ENCODE results near the gene PPP1R1B. TPM values are rescaled to one million over a fixed set of nuclear protein-coding genes. Genes with fewer than 3 reads are reported as not detected.

The PPP1R1B gene
- total RNA-seq, 2 donors from 2014 or later = 0.22 to 0.42 TPM

DNA sequence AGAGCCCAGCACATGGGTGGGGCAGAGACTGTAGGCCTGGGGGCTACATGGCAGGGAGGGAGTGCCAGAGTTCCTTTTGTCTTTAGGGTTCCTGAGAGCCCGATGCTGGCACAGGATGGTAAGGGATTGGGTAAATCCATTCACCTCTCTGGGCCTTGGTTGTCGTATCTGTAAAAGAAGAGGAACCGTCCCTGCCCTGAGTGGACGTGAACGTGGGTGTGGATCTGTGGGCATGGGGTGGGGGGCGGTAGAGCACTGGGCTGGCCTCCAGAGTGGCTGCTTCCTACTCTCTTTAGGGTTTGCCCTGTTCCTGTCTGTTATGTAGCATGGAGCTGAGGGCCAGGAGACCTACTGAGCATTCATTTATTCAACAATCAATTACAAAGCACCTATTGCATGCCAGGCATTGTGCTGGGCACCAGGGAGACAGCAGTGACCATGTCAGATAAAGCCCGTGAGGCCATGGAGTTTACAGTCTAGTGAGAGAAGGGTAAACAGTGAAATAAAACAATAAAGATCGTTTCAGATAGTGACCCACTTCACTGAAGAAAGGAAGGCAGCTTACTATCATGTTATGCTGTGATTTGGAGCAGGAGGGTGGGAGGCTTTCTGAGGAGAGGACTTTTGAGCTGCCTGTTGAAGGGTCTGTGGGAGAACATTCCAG, 25.3 kb downstream of the PPP1R1B start:
- no peaks in the 10 kb centered on the region for H3K9me3 ChIP-seq (ENCODE audit: control insufficient read depth, low read length, poor library complexity, severe bottlenecking)
- Mint-ChIP-seq H3K4me1 (peaks cover 37% of the 10 kb centered on the region), H3K36me3 (ENCODE audit: low read depth) (peaks cover 2% of the 10 kb centered on the region), H3K27ac (peak overlapping the region; percentile 79), H3K27me3 (no peaks in the 10 kb centered on the region), H3K4me3 (peak overlapping the region; percentile 31)
- ATAC-seq (no peak), DNase-seq (no peak)

DNA sequence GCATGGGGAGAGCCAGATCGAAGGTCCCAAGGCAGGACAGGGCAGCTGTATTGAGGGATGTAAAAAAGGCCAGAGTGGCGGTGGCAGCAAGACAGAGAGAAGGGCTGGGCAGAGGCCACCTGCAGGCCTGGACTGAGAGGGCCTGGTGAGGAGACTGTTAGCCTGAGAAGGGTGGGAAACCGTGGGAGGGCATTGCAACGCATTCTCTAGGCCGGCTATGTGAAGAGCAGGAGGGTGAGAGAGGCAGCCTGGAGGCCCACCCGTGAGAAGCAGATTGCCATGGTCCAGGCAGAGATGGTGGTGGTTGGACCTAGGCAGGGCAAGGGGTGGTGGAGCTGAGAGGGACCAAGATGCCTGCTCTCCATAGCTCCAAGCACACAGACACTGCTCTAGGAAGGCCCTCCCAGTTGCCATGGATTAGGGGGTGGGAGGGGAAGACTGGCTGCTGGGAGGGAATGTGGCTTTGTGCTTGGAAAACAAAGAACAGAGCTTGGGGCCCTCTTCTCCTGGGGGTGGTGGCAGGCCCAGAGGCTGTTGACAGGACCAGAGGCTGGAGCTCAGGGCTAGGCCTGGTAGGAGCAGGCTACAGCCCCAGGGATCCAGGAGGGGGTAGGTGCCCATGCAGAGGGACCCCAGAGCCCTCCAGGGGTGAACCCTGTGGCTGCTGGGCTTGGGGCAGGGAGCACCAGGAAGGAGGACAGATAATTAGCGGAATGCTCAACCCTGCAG, 26.0 kb downstream of the PPP1R1B start:
- ATAC-seq (no peak), DNase-seq (no peak)
- H3K9me3 ChIP-seq (ENCODE audit: control insufficient read depth, low read length, poor library complexity, severe bottlenecking) = no peaks in the 10 kb centered on the region
- H3K4me3 Mint-ChIP-seq = peak overlapping the region; percentile 31
- no peak overlapping the region for H3K27ac Mint-ChIP-seq
- H3K36me3 Mint-ChIP-seq (ENCODE audit: low read depth) = peaks cover 2% of the 10 kb centered on the region
- H3K4me1 Mint-ChIP-seq = peaks cover 35% of the 10 kb centered on the region
- no peaks in the 10 kb centered on the region for H3K27me3 Mint-ChIP-seq

DNA sequence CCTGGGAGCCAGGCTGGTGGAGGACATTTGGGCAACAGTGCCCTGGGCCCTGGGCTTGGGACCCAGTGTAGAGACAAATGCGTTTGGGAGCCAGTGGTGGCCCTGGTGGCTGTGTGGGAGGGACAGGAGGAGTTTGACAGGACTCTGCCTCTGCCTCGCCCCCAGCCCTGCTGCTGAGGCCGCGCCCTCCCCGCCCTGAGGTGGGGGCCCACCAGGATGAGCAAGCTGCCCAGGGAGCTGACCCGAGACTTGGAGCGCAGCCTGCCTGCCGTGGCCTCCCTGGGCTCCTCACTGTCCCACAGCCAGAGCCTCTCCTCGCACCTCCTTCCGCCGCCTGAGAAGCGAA, 26.5 kb downstream of the PPP1R1B start:
- ATAC-seq (no peak), DNase-seq (no peak)
- H3K9me3 ChIP-seq (ENCODE audit: control insufficient read depth, low read length, poor library complexity, severe bottlenecking) = no peaks in the 10 kb centered on the region
- Mint-ChIP-seq H3K4me1 (peaks cover 34% of the 10 kb centered on the region), H3K27ac (no peak overlapping the region), H3K27me3 (no peaks in the 10 kb centered on the region), H3K4me3 (no peak overlapping the region), H3K36me3 (ENCODE audit: low read depth) (peaks cover 2% of the 10 kb centered on the region)

DNA sequence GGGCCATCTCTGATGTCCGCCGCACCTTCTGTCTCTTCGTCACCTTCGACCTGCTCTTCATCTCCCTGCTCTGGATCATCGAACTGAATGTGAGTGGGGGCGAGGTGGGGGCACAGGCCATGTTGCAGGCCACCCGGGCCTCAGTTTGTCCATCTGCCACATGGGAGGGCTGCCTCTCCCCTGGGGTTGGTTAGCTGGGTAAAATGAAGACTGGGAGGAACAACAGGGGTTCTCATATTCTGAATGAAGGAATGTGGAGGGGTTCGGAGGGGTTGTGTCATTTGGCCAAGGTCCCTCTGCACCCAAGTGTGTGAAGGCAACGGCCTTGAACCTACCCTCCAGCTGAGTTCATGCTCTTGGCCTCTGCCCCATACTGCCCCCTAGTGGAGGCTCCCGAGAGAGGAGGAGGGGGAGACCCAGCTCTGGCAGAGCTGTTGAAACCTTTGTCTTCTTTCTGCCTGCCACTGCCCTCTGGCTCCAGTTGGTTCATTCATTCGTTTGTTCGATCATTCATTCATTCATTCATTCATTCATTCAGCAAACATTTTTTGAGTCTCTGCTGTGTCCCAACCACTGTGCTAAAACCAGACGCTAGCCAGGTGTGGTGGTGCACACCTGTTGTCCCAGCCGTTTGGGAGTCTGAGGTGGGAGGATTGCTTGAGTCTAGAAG, 27.0 kb downstream of the PPP1R1B start:
- Mint-ChIP-seq H3K36me3 (ENCODE audit: low read depth) (peaks cover 2% of the 10 kb centered on the region), H3K4me3 (peak overlapping the region; percentile 41), H3K27ac (peak overlapping the region; percentile 88), H3K27me3 (no peaks in the 10 kb centered on the region), H3K4me1 (peaks cover 32% of the 10 kb centered on the region)
- no peaks in the 10 kb centered on the region for H3K9me3 ChIP-seq (ENCODE audit: control insufficient read depth, low read length, poor library complexity, severe bottlenecking)
- DNase-seq (peak; percentile 61 to 86 (median 68)), ATAC-seq (peak; percentile 92)

DNA sequence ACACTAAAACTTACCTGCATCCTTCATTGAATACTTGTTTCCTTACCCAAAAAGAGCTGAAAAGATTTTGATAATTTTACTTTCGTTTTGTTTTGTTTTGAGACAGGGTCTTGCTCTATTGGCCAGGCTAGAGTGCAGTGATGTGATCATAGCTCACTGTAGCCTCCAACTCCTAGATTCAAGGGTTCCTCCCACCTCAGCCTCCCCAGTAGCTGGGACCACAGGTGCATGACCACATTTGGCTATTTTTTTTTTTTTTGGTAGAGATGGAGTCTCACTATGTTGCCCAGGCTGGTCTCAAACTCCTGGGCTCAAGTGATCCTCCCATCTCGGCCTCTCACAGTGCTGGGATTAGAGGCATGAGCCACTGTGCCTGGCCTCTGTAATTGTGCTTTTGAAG, 28.4 kb downstream of the PPP1R1B start:
- H3K4me3 Mint-ChIP-seq = no peak overlapping the region
- peaks cover 2% of the 10 kb centered on the region for H3K36me3 Mint-ChIP-seq (ENCODE audit: low read depth)
- ATAC-seq (no peak), DNase-seq (no peak)
- H3K9me3 ChIP-seq (ENCODE audit: control insufficient read depth, low read length, poor library complexity, severe bottlenecking) = no peaks in the 10 kb centered on the region
- no peaks in the 10 kb centered on the region for H3K27me3 Mint-ChIP-seq
- H3K4me1 Mint-ChIP-seq = peaks cover 24% of the 10 kb centered on the region
- H3K27ac Mint-ChIP-seq = peak overlapping the region; percentile 47

DNA sequence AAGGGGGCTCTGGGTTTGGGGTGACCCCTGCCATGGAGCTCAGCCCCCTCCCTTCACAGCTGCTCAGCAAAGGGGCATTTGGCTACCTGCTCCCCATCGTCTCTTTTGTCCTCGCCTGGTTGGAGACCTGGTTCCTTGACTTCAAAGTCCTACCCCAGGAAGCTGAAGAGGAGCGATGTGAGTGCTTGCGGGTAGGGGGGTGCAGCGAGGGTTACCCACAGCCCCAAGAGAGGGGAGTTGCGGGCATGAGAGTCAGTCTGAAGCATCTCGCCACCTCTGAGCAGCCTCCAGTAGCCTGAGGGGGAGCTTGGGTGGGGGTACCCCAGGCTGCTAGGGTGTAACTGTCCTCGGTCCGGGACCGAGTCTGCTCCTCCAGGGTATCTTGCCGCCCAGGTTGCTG, 31.6 kb downstream of the PPP1R1B start:
- Mint-ChIP-seq H3K27ac (no peak overlapping the region), H3K4me3 (no peak overlapping the region), H3K27me3 (no peaks in the 10 kb centered on the region), H3K4me1 (peaks cover 5% of the 10 kb centered on the region), H3K36me3 (ENCODE audit: low read depth) (peaks cover 2% of the 10 kb centered on the region)
- DNase-seq = no peak
- no peak for ATAC-seq
- no peaks in the 10 kb centered on the region for H3K9me3 ChIP-seq (ENCODE audit: control insufficient read depth, low read length, poor library complexity, severe bottlenecking)

DNA sequence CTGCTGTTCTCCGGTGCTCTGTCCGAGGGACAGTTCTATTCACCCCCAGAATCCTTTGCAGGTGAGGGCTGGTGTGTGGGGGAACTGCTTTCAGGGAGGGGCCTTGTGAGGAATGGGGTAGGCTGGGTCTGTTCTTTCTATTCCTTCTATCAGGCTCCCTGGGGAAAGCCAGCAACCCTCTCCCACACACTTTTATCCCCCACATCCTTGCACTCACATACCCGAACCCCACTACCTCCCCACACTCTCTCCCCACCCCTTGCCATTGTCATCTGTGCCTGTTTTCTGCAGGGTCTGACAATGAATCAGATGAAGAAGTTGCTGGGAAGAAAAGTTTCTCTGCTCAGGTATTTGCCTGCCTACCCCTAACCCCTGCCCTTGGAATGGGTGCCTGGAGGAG, 32.0 kb downstream of the PPP1R1B start:
- ATAC-seq (no peak), DNase-seq (no peak)
- Mint-ChIP-seq H3K27ac (no peak overlapping the region), H3K36me3 (ENCODE audit: low read depth) (peaks cover 2% of the 10 kb centered on the region), H3K4me1 (peaks cover 2% of the 10 kb centered on the region), H3K4me3 (no peak overlapping the region), H3K27me3 (no peaks in the 10 kb centered on the region)
- H3K9me3 ChIP-seq (ENCODE audit: control insufficient read depth, low read length, poor library complexity, severe bottlenecking) = no peaks in the 10 kb centered on the region

DNA sequence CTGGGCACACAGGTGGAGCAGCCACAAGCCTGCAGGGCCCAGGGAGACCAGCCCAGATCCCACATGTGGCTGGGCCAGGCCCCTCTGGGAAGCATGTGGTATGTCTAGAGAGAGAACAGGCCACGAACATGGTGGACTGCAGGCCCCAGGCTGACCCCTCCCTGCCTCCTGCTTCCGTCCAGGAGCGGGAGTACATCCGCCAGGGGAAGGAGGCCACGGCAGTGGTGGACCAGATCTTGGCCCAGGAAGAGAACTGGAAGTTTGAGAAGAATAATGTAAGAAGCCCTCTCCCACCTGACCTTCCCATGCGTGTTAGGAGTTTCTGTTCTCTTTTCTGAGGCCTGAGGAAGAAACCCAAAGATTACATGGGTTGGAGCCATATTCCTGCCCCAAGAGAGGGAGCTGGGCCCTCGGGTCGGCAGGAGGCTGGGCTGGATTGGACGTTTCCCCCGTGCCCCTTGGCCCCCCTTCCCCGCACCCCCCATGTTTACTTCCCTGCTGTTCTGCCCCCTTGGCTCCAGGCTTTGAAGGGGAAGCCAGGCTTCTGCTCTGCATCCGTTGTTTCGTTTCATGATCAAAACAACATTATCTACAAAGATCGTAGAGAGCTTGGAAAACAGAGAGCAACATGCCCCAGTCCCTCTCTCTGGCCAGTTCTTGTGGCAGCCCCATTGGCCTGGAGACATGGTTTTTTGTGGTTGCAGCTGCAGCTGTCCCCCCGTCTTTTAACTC, 32.7 kb downstream of the PPP1R1B start:
- H3K36me3 Mint-ChIP-seq (ENCODE audit: low read depth) = peaks cover 2% of the 10 kb centered on the region
- no peaks in the 10 kb centered on the region for H3K4me1 Mint-ChIP-seq
- H3K9me3 ChIP-seq (ENCODE audit: control insufficient read depth, low read length, poor library complexity, severe bottlenecking) = no peaks in the 10 kb centered on the region
- no peaks in the 10 kb centered on the region for H3K27me3 Mint-ChIP-seq
- peak overlapping the region; percentile 41 for H3K27ac Mint-ChIP-seq
- H3K4me3 Mint-ChIP-seq = no peak overlapping the region
- ATAC-seq = peak; percentile 39
- no peak for DNase-seq

DNA sequence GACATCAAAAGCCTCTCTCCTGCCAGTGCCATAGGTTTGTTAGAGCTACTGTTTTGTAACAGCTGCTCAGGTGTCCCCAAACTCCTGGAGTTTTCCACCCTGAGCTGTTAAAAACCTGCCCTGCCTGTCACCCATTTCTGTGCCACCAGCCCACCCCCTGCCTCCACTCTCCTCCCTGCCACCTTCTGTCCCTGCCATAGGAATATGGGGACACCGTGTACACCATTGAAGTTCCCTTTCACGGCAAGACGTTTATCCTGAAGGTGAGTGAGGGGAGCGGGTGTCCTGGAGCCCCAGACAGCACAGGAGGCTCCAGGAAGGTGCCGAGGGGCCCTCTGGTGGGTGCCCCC, 33.2 kb downstream of the PPP1R1B start:
- no peaks in the 10 kb centered on the region for H3K27me3 Mint-ChIP-seq
- no peak overlapping the region for H3K4me3 Mint-ChIP-seq
- DNase-seq (no peak), ATAC-seq (no peak)
- peak overlapping the region; percentile 41 for H3K27ac Mint-ChIP-seq
- no peaks in the 10 kb centered on the region for H3K4me1 Mint-ChIP-seq
- H3K36me3 Mint-ChIP-seq (ENCODE audit: low read depth) = peaks cover 2% of the 10 kb centered on the region
- no peaks in the 10 kb centered on the region for H3K9me3 ChIP-seq (ENCODE audit: control insufficient read depth, low read length, poor library complexity, severe bottlenecking)

DNA sequence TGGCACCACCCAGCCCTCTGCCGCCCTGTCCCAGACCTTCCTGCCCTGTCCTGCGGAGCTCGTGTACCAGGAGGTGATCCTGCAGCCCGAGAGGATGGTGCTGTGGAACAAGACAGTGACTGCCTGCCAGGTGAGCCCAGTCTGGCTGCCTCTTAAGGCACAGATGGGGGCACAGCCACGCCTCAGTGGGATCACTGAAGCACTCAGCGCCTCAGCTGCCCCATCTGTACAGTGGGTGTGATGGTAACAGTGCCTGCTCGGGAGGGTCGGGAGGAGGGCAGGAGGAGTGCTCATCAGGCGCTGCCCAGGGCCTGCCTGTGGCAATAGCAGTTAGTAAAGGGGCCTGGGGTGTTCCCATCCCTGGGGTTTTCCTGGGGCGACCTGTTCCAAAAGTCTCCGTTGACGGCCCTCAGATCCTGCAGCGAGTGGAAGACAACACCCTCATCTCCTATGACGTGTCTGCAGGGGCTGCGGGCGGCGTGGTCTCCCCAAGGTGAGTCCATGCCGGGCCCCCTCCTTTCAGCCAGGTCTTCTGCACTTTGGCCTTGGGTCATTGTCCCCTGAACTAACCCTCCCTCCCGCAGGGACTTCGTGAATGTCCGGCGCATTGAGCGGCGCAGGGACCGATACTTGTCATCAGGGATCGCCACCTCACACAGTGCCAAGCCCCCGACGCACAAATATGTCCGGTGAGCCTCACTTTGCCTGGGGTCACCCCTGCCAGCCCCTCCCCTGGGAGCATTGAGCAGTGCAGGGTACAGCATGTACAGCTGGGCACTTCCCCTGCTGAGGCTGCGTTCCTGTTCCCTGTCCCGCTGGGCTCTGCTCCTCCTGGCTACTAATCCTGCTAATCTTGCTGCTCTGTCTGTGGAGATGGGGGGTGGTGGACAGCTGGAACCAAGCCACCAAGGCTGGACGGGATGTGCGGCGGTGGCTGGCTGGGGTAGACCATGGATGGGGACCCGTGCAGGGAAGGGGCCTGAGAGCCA, 33.9 kb downstream of the PPP1R1B start:
- ATAC-seq = no peak
- no peak for DNase-seq
- H3K27me3 Mint-ChIP-seq = peaks cover 4% of the 10 kb centered on the region
- H3K36me3 Mint-ChIP-seq (ENCODE audit: low read depth) = no peaks in the 10 kb centered on the region
- no peak overlapping the region for H3K27ac Mint-ChIP-seq
- H3K9me3 ChIP-seq (ENCODE audit: control insufficient read depth, low read length, poor library complexity, severe bottlenecking) = no peaks in the 10 kb centered on the region
- H3K4me3 Mint-ChIP-seq = no peak overlapping the region
- no peaks in the 10 kb centered on the region for H3K4me1 Mint-ChIP-seq

DNA sequence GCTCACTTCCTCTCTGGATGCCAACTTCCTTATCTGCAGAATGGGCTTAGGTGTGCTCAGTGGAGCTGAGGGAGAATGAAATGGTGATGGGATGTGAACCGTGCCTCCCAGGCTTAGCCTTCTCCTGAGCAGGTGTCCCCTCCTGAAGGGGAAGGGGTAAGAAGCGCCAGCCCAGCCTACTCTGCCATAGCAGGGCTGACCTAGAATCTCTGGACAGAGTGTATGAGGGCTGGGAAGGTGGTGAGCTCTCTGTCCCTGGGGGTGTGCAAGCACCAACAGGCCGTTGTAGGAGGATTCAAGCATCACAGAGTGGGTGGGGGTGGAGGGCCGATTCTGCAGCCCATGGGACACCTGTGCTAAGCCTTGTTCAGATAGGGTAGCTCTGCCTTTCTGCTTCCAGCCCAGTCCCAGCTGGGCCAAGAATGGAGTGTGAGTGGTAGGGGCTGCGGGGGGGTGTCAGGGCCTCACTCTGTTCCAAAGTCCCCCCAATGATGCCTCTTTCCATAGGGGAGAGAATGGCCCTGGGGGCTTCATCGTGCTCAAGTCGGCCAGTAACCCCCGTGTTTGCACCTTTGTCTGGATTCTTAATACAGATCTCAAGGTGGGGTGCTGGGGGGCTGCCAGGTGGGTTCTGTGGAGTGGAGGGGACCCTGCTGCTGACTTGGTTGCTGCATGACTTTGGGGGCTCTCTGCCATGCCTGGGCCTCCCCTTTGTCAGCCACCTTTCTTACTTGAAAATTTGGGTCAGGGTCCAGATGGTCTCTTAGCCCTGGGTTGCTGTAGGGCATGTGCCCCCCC, 35.2 kb downstream of the PPP1R1B start:
- DNase-seq (no peak), ATAC-seq (no peak)
- Mint-ChIP-seq H3K36me3 (ENCODE audit: low read depth) (no peaks in the 10 kb centered on the region), H3K4me3 (no peak overlapping the region), H3K4me1 (no peaks in the 10 kb centered on the region), H3K27ac (no peak overlapping the region), H3K27me3 (peaks cover 14% of the 10 kb centered on the region)
- H3K9me3 ChIP-seq (ENCODE audit: control insufficient read depth, low read length, poor library complexity, severe bottlenecking) = no peaks in the 10 kb centered on the region
